ENCODE data around the gene OR10P1.
"Not testable (repeated sequence)": the region's sequence is repeated elsewhere in the genome, so short reads cannot be mapped to it uniquely, and the experiment has no call there.

OR10P1 gene, protein sequence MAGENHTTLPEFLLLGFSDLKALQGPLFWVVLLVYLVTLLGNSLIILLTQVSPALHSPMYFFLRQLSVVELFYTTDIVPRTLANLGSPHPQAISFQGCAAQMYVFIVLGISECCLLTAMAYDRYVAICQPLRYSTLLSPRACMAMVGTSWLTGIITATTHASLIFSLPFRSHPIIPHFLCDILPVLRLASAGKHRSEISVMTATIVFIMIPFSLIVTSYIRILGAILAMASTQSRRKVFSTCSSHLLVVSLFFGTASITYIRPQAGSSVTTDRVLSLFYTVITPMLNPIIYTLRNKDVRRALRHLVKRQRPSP

DNA sequence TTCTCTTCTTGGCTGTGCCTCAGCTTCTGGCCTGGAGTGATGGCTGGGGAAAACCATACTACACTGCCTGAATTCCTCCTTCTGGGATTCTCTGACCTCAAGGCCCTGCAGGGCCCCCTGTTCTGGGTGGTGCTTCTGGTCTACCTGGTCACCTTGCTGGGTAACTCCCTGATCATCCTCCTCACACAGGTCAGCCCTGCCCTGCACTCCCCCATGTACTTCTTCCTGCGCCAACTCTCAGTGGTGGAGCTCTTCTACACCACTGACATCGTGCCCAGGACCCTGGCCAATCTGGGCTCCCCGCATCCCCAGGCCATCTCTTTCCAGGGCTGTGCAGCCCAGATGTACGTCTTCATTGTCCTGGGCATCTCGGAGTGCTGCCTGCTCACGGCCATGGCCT, at the start of gene OR10P1:
OR10P1 (plus strand) TSS at position 40 of the 400 bp plus-strand sequence; CDS start at position 40, 0 bp downstream.
- DNase-seq = no peak

DNA sequence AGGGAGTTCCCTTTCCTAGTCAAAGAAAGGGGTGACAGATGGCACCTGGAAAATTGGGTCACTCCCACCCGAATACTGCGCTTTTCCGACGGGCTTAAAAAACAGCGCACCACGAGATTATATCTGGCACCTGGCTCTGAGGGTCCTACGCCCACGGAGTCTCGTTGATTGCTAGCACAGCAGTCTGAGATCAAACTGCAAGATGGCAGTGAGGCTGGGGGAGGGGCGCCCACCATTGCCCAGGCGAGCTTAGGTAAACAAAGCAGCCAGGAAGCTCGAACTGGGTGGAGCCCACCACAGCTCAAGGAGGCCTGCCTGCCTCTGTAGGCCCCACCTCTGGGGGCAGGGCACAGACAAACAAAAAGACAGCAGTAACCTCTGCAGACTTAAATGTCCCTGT, 46.5 kb upstream of the OR10P1 start:
- DNase-seq = not testable (repeated sequence)

DNA sequence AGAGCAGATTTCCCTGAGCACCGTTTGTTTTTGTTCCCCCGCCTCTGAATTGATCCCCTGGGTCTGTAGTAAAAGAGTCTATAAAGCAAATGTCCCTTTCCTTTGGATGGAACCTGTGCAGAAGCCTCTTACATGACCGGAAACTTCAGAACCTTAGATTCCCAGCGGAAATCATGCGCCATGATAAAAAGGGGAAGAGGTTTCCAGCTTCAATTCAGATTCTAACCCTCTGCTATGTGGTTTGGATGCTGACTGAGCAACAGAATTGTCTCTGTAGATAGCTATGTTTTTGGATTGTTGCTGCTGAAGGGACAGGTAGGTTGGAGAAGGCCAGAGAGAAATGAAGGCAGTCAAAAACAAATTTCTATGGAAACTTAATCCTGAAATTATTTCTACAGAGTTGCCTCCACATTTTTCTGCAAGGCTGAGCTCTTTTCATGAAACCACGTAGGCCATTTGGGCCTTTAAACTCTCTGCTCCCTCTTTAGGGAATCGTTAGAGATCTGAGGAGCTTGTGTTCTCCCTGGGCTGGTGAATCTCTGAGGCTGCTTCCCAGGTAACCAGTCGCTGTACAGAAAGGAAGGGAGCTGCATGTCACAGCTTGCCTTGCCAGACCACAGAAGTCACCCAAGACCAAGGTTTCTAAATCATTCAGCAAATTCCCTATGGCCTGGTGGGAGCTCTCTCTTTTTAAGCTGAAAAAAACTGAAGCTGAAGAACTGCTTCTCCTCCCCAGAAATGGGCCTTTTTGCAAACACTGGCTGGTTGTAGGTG, 28.7 kb upstream of the OR10P1 start:
- DNase-seq = no peak

DNA sequence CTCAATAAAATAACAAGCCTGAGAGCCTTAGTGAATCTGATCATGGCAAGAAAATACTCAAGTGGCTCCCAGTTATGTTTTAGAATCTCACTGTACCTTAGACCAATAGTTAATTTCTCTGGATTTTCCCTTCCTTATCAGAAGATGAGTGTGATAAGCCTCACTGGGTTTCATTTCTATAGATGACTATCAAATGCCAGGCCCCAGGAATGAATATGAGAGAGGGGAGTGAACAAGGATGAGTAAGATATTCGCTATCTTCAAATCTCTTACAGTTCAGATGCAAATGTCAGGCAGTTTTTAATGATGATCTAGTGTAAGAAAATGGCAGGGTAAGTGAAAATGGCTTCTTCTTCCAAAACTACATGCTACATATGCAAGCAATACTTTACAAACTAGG, 26.1 kb upstream of the OR10P1 start:
- DNase-seq = no peak

DNA sequence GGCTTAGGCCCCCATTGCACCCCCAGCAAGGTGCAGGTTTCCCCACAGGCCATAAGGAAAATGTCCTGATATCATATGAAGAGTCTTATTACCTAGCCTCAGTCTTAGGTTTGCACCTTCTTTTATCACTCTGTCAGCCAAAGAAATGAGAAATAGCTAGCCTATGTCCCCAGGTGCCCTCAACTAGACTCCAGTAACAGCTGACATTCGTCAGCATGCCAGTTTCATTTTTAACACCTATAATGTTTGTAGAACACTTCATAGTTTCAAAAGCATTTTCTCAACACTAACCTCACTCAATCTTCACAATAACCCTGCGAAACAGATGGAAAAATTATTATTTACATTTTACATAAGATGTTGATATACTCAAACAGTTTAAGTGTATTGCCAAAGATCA, 24.0 kb upstream of the OR10P1 start:
- no peak for DNase-seq

DNA sequence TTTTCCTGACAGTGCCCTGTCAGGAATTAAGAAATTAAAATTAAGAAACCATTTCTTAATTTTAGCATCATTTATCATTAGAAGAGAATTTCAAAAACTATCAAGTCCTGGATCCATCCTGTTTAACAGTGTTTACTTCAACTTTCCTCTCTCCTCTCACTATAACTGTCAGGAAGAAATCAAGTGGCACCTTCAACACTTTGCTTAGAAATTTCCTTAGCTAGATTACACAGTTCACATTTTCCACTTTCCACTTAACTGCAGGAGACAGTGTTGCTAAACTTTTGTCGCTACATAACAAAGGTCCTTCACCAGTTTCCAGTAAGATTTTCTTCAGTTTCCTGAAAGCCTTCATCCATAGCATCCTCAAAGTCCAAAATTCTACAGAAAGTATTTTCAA, 21.9 kb upstream of the OR10P1 start:
- no peak for DNase-seq

DNA sequence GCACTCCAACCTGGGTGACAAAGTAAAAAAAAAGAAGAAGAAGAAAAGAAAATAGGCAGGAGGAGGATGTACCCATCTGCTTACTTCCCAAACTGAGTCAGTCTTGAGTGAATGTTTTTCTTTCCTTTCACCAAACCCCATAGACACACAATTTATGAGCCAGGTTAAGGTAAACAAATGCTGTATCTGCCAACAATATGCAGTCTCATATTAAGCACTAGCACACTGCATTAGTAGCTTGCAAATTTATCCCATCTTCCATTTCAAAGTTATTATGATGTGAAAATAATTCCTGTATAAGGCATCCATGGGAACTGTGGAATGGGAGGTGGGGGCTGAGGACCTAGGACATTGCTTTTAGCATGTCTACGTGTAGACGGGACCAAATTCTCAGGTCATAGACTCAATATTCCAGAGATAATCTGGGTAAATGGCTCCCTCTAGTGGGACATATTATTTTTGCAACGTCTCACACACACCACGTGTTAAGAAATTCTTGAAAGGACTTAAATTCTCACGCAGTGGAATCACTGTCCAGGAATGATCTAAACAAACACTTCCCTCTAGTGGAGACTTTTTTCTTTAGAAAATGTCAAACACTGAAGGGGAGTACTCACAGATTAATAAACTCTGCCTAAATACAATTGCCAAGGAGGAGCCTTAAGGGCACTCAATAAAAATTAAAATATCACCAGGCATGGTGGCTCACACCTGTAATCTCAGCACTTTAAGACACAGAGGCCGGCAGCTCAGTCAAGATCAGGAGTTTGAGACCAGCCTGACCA, 17.1 kb upstream of the OR10P1 start:
- peak in 1 of 4 experiments; percentile 6 for DNase-seq

DNA sequence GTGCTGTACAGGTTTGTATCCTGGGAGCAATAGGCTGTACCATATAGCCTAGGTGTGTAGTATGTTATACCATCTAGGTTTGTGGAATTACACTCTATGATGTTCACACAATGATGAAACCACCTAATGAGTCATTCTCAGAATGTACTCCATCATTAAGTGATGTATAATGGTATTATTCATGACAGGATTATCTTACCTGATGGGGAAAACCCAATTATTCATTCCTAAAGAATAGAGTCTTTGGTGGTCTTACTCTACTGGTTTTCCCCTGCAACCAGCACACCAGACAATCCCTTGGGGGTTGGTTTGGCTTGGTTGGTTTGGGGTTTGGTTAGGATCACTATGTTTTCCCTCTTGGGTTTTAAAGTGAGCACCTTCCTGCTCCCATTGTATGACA, 12.6 kb upstream of the OR10P1 start:
- no peak for DNase-seq

DNA sequence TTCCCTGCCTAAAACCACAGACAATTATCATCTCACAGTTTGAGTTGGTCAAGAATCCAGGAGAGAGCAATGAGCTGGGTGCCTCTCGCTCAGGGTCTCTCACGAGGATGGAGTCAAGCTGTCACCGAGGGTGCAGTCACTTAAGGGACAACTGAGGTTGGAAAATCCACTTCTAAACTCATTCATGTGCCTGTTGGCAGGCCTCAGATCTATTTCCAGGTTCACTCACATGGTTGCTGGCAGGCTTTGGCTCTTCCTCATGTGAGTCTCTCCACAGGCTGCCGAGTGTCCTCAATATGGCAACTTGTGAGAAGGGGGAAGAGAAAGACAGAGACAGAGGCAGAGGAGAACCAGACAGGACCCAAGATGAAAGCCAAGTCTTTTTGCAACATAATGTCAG, 10.5 kb upstream of the OR10P1 start:
- no peak for DNase-seq

DNA sequence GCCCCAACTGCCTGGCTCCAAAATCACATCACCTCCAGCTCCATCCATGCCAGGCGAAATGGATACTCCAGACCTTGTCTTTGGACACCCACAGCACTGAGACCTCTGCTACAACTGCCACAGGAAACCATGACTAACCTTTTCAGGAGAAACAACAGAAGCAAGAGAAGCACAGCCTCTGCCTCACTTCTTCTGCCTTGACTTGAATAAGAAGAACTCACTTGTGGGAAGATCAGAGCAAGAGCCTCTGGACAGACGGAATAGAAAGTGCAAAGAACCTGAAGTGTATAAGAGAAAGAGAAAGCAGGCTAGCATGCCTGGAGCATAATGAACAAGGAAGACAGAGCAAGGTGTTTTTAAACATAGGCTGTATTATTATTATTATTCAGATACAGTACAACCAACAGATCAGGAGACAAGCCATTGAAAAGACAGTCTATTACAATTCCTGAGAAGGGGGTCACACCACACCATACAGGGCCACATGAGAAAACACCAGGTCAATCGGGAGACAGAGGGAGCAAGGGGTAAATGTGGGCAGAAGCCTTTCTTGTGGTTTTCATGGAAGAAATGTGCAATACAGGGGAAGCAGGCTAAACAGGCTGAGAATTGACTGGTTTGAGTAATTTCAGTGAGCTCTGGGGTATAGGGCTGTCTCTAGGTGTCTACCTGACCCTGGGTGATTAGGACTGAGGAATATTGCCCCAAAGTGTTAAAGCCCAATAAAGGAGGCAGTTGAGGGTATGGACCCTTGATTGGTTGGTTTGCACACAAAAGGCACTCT, 7.4 kb upstream of the OR10P1 start:
- DNase-seq = no peak

DNA sequence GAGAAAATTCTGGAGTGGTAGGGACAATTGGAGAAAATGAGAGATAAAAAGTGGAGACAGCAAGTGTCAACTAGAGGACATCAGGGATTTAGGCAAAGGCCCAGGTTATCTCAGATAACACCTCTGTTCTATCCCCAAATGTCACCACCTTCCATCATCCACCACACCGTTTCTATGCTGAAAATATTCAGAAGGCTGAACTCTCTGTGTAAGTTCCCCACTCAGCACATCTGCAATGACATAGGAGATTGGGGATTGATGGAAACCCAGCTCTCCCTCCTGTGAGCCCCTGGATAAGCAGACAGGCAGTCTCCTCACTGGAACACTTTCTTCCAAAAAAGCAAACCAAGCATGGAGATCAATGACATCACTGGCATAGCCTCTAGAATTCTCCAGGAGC, 5.6 kb upstream of the OR10P1 start:
- DNase-seq = no peak

DNA sequence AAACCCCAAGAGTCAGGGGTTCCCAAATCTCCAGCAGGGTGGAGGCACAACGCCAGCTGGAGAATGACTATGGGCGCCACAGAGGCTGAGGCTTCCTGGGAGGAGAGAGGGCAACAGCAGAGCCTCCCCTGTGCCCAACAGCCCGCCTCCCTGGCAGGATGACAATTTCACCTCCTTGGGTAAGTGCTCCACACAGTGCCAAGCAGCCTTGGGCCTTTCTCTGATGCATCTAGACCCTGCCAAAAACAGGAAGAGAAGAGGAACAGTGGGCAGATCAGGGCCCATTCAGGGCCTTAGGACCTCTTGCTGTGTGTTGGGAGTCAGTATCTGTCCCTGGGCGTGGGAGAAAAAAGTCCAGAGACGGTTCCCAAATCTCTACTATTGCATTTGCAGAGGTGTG, 5.0 kb upstream of the OR10P1 start:
- no peak for DNase-seq

DNA sequence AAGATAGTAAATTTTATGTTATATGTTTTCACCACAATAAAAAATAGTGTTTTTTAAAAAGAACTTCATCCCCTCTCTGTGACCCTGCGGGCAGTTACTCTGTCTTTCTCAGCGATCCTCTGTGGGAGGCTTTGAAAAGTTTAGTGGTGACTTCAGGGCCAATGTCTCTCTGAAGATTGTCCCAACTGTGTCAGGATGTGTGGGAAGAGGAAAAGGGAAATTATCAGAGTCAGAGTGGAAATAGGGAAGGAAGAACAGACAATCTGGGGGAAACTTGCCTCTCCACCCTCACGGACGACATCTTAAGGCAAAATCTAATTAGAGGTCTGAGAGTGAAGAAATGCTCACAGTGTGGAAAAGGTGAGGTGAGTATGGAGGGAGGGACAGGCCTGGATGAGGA, 3.5 kb upstream of the OR10P1 start:
- no peak for DNase-seq

DNA sequence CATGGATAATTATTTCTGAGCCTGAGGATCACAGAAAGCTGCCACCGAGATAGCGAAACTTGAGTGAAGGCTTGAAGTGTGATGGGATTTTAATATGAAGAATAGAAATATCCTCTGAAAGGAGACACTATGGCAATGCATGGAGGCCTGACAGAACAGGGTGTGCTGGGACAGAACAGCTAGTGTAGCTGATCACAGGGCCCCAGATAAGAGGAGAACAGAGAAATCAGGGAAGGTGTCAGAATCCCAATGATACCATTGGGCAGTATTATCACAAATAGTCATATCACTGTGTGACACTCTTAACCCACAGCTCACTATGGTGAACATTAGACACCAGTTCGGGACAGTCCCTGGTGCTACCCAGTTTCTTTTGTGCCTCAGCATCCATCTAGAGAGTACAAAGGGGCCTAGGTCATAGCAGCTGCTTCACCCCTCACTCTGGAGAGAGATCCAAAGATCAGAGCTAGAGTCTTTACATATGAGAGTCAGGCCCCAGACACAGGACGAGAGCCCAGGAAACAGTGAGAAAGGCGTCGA, 506 bp upstream of the OR10P1 start:
- no peak for DNase-seq

DNA sequence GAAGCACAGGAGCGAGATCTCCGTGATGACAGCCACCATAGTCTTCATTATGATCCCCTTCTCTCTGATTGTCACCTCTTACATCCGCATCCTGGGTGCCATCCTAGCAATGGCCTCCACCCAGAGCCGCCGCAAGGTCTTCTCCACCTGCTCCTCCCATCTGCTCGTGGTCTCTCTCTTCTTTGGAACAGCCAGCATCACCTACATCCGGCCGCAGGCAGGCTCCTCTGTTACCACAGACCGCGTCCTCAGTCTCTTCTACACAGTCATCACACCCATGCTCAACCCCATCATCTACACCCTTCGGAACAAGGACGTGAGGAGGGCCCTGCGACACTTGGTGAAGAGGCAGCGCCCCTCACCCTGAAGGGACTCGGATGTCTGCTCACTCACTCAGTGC, 775 bp downstream of the OR10P1 start:
- DNase-seq = no peak

DNA sequence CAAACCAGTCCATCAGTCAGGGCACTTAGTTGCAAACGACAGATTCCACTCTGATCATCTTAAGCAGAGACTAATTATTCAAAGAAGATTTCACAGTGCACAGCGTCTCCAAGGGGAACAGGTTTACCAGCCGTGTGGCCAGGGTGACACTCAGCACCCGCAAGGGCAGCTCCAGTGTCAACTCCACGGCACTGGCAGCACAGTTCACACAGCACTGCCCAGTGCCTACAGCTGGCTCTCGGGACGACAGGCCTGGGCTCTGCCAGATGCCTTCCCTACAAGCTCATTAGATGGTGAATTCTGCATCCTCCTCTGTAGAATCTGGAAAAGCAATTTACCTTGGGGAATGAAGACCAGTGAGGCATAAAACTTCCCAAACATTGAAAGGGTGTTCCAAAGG, 4.9 kb downstream of the OR10P1 start:
- no peak for DNase-seq

DNA sequence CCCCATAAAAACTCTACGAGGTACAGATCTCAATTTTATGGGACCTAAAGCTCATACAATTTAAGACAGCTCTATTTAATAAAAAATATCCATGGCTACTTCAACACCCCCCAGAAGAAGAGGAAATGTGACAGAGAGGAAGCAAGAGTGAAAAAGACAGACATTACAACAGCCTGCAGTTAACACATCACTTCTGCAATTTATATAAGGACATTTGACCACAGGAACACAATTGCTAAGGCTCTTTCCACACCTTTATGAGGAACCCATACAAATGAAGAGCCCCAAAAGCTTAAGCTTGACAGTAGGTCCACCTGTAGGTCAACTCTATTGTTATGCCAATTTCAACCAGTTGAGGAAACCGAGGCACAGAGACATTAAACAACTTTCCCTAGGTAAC, 5.6 kb downstream of the OR10P1 start:
- DNase-seq = no peak

DNA sequence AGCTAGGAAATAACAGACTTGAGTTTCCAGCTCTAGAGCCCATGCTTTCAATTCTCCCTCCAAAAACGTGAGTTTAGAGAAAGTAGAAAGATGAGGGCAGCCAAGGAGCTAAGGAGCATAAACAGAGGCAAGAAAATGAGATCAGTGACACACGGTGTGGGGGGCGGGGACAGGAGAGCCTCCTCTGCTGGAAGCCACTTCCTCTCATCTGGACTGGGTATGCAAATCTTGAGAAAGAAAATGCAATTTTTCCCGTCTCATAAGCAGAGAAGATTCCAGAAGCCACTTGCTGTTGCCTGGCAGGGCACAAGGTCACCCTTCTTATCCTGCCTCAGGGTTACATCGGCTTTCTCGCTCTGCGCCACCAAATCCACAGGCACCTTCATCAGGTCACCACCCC, 6.0 kb downstream of the OR10P1 start:
- no peak for DNase-seq

DNA sequence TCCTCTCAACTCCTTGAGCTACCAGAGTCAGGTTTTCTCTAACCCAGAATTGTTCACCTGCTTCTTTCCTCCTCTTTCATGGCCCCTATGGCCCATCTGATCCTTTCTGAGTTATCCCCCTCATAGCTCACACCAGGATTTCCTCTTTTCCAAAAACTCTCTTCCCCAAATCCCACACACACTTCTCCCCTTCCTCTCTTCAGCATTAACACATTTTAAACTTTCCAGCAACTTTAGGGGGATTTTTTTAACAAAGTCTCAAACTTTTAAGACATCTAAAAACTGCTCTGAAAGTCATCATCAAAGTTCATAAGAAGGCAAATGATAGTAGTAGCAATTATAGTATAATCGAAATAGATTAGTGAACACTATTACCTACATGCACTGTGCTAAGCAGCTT, 7.9 kb downstream of the OR10P1 start:
- DNase-seq = no peak

DNA sequence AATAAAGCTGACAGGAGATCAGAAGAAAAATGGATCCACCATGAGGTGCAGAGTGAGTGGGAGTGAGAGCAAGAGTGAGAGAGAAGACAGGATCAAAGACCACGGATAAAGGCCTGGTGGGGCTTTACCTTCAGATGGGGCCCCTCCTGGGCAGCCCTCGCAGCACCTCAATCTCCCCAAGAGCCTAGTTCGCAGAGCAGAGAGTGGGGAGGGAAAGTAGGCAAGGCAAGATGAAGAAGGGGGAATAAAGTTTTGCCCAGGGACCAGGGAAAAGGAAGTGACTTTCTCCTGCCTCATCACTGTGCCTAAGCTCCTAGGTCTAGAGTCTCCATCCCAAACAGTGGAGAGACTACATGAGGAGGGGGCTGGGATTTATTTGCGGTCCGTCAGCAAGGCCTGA, 10.3 kb downstream of the OR10P1 start:
- DNase-seq = no peak

DNA sequence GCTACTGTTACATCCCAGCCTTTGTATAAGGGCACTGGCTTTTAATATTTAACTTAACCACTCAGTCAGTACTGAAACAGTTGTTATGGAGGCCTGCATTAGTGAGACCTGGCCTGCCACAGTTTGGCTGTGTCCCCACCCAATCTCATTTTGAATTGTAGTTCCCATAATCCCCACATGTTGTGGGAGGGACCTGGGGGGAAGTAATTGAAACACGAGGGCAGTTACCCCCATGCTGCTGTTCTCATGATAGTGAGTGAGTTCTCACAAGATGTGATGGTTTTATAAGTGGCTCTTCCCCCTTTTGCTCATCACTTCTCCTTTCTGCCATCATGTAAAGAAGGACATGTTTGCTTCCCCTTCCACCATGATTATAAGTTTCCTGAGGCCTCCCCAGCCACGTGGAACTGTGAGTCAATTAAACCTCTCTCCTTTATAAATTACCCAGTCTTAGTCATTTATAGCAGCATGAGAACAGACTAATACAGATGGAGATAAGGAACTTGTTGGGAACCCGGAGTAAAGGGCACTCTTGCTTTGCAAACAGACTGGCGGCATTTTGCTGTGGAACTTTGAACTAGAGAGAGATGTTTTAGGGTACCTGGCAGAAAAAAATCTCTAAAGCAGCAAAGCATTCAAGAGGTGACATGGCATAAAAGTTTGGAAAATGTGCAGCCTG, 14.1 kb downstream of the OR10P1 start:
- not testable (repeated sequence) for DNase-seq

DNA sequence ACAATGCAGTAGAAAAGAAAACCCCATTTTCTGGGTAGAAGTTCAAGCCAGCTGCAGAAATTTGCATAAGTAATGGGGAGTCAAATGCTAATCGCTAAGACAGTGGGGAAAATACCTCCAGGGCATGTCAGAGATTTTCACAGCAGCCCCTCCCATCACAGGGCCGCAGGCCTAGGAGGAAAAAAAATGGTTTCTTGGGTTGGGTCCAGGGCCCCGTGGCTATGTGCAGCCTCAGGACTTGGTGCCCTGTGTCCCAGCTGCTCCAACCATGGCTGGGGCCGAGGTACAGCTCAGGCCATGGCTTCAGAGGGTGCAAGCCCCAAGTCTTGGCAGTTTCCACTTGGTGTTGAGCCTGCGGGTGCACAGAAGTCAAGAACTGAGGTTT, 14.6 kb downstream of the OR10P1 start:
- no peak for DNase-seq
